HepG2 (cell line): ENCODE results near the gene BAZ1B. TPM values are rescaled to one million over a fixed set of nuclear protein-coding genes. Genes with fewer than 3 reads are reported as not detected.
A peak's percentile ranks its signal among the peaks of the same experiment; 100 is the strongest.

Experiments
- ATAC-seq: fragments of 200-7000 bp; cut with Tn5 transposase; 3 replicates; pipeline ENCODE4 v1.9.1; 2020; ENCODE audit warnings: mild to moderate bottlenecking, moderate library complexity
- BruUV-seq: library from RNA; stranded (reverse); fragments of 400-500 nt; replicated peaks from 2 replicates; lab custom pipeline; 2021; lab: Mats Ljungman, UMichigan
- CTCF ChIA-PET: fragments of 300-600 bp; formaldehyde crosslinking; extraction: SDS; loops from one replicate; lab custom pipeline; 2021; ENCODE audit warnings: low total read pairs, inconsistent platforms, low intra/inter-chr PET ratio; lab: Yijun Ruan, JAX
- POLR2A ChIA-PET: fragments of 350-600 bp; sonication (Branson Sonifier 250); formaldehyde crosslinking; loops from one replicate; lab custom pipeline; 2020; ENCODE audit warnings: antibody characterized with exemption, inconsistent platforms; lab: Yijun Ruan, JAX
- DNase-seq: peaks from one replicate; pipeline ENCODE4 v3.0.0-alpha.2; 2015; ENCODE audit warnings: low spot score
- FAIRE-seq: peaks from 3 replicates; lab custom pipeline; 2011; peaks lifted over from hg19 to GRCh38; lab: Jason Lieb, UNC
- H2AFZ ChIP-seq: one replicate; pipeline ENCODE4 v1.6.1; 2011; ENCODE audit warnings: low read length, inconsistent platforms
- H3K27ac ChIP-seq: fragments of 300-600 bp; 3 replicates; pipeline ENCODE4 v1.8.0; 2011; ENCODE audit warnings: mixed run types, mild to moderate bottlenecking, mixed read lengths, low read length, inconsistent platforms; ENCODE audit not compliant: insufficient read depth; ENCODE audit errors: extremely low read length
- H3K27me3 ChIP-seq, 2 experiments: fragments of 200-600 bp in 1 of 2; 2 replicates in 1 of 2; 3 replicates in 1 of 2; pipeline versions ENCODE4 v1.6.0 to v1.8.0; 2011; ENCODE audit warnings: low read length in 2 of 2, mild to moderate bottlenecking in 2 of 2, moderate library complexity in 2 of 2, inconsistent platforms in 1 of 2; ENCODE audit not compliant: insufficient read depth in 2 of 2, control insufficient read depth in 1 of 2
- H3K36me3 ChIP-seq, 2 experiments: fragments of 200-600 bp in 1 of 2; replicated peaks in 1 of 2; 2 replicates in 1 of 2; 3 replicates in 1 of 2; pipeline versions ENCODE4 v1.5.1 to v1.8.0; 2011; ENCODE audit warnings: low read length in 2 of 2, inconsistent platforms in 1 of 2; ENCODE audit not compliant: insufficient read depth in 2 of 2, control insufficient read depth in 1 of 2
- H3K4me1 ChIP-seq: 2 replicates; pipeline ENCODE4 v1.5.1; 2012; ENCODE audit warnings: low read length, inconsistent platforms; ENCODE audit not compliant: insufficient read depth
- H3K4me2 ChIP-seq: 2 replicates; pipeline ENCODE4 v1.6.0; 2011; ENCODE audit warnings: low read depth, low read length, inconsistent platforms
- H3K4me3 ChIP-seq, 3 experiments: fragments of 200-600 bp in 1 of 3; sonication (generic), shearing (Covaris generic) in 1 of 3; replicated peaks in 1 of 3; 2 replicates each; pipeline ENCODE4 v1.5.1; 2011 to 2016; ENCODE audit warnings: low read length in 3 of 3, inconsistent platforms in 2 of 3, low read depth in 2 of 3, mild to moderate bottlenecking in 2 of 3, control low read depth in 1 of 3, mixed read lengths in 1 of 3; ENCODE audit not compliant: insufficient read depth in 1 of 3
- H3K79me2 ChIP-seq: one replicate; pipeline ENCODE4 v1.6.1; 2011; ENCODE audit warnings: low read length, inconsistent platforms; ENCODE audit not compliant: insufficient read depth
- H3K9ac ChIP-seq: 2 replicates; pipeline ENCODE4 v1.6.0; 2011; ENCODE audit warnings: mild to moderate bottlenecking, low read depth, low read length, inconsistent platforms; ENCODE audit not compliant: insufficient read depth
- H3K9me3 ChIP-seq: 2 replicates; pipeline ENCODE4 v1.5.1; 2012; ENCODE audit warnings: mild to moderate bottlenecking, low read length
- H4K20me1 ChIP-seq: 2 replicates; pipeline ENCODE4 v1.6.0; 2011; ENCODE audit warnings: inconsistent platforms, mild to moderate bottlenecking, low read length, moderate library complexity; ENCODE audit not compliant: insufficient read depth
- GATAD2A ChIP-seq: IDR thresholded peaks from 2 replicates; pipeline ENCODE4 v1.6.1; 2016
- MTF1 ChIP-seq: sonication (generic); formaldehyde crosslinking; IDR thresholded peaks from 2 replicates; pipeline ENCODE4 v1.5.0; 2020; ENCODE audit warnings: missing genetic modification reagents
- RBFOX2 ChIP-seq: fragments of 200-400 bp; formaldehyde crosslinking; IDR thresholded peaks from 2 replicates; pipeline ENCODE4 v1.6.1; 2017; ENCODE audit warnings: low read depth, mild to moderate bottlenecking, low read length
- RBM39 ChIP-seq: fragments of 200-400 bp; formaldehyde crosslinking; IDR thresholded peaks from one replicate; pipeline ENCODE4 v1.6.1; 2018; ENCODE audit warnings: antibody characterized with exemption, mild to moderate bottlenecking, low read depth, low read length; ENCODE audit not compliant: poor library complexity, severe bottlenecking
- SYNCRIP ChIP-seq: fragments of 200-400 bp; formaldehyde crosslinking; IDR thresholded peaks from 2 replicates; pipeline ENCODE4 v1.6.1; 2018; ENCODE audit warnings: mild to moderate bottlenecking, low read depth, low read length; ENCODE audit not compliant: insufficient read depth
- TEAD3 ChIP-seq: optimal IDR thresholded peaks from 2 replicates; pipeline ENCODE3; 2016; ENCODE audit warnings: borderline replicate concordance
- ZBTB38 ChIP-seq: sonication (generic); formaldehyde crosslinking; IDR thresholded peaks from 2 replicates; pipeline ENCODE4 v1.5.1; 2020; ENCODE audit warnings: mild to moderate bottlenecking, missing genetic modification reagents
- ZMAT5 ChIP-seq: sonication (generic); formaldehyde crosslinking; IDR thresholded peaks from 2 replicates; pipeline ENCODE4 v1.5.0; 2020; ENCODE audit warnings: mild to moderate bottlenecking, low read depth, missing genetic modification reagents, borderline replicate concordance
- ZNF3 ChIP-seq: IDR thresholded peaks from 2 replicates; pipeline ENCODE4 v1.7.0; 2017; ENCODE audit warnings: inconsistent platforms
- ZNF329 ChIP-seq: sonication (generic); formaldehyde crosslinking; IDR thresholded peaks from 2 replicates; pipeline ENCODE4 v1.9.0; 2021; ENCODE audit warnings: low read depth, mild to moderate bottlenecking, missing genetic modification reagents
- ZNF460 ChIP-seq: sonication (generic); formaldehyde crosslinking; IDR thresholded peaks from 2 replicates; pipeline ENCODE4 v1.5.1; 2020; ENCODE audit warnings: missing genetic modification reagents, mild to moderate bottlenecking, borderline replicate concordance
- ZNF549 ChIP-seq: sonication (generic); formaldehyde crosslinking; IDR thresholded peaks from 2 replicates; pipeline ENCODE4 v1.5.0; 2020; ENCODE audit warnings: missing genetic modification reagents
- ZSCAN25 ChIP-seq: sonication (generic); formaldehyde crosslinking; IDR thresholded peaks from 2 replicates; pipeline ENCODE4 v1.8.0; 2022; ENCODE audit warnings: mild to moderate bottlenecking, missing genetic modification reagents
- WGBS: methylation state at CpG from one replicate; pipeline ENCODE4 v1.1.6; 2017; ENCODE audit warnings: low lambda C conversion rate; 5-methylcytosine and 5-hydroxymethylcytosine counted together
- in situ Hi-C: cut with HindIII; loops from 2 replicates; pipeline ENCODE4 v1.10.0; 2017; ENCODE audit warnings: low pct_unique_long_range_greater_than_20kb; ENCODE audit not compliant: extremely low pct_ligation_motif_present
- intact Hi-C: fragments of 100-400 bp; cut with micrococcal nuclease; formaldehyde crosslinking; loops from one replicate; pipeline ENCODE4 v1.10.0; 2022; ENCODE audit not compliant: unreplicated experiment
- polyA plus RNA-seq, 8 experiments: library from polyadenylated mRNA; depleted of rRNA in 3 of 8; stranded (reverse) in 7 of 8; unstranded in 1 of 8; fragments of >200 nt; fragmentation: Illumina TruSeq in 4 of 8; extraction: Trizol in 4 of 8; gene quantifications; 2 replicates each; pipeline versions ENCODE4 v1.2.1 to v1.2.3, GENCODE V29; 2011 to 2016; ENCODE audit warnings: low read depth in 4 of 8, missing spikeins in 1 of 8, mixed read lengths in 1 of 8; ENCODE audit not compliant: insufficient read depth in 1 of 8
- total RNA-seq, 5 experiments: library from RNA; depleted of rRNA; stranded (reverse); fragments of >200 nt; fragmentation: Illumina TruSeq; extraction: Trizol; gene quantifications; 2 replicates each; pipeline ENCODE4 v1.2.3, GENCODE V29; 2016; ENCODE audit warnings: low read depth in 1 of 5
- TF ChIP-seq, protein P1 (sequence below): sonication (generic); formaldehyde crosslinking; IDR thresholded peaks from 2 replicates; pipeline ENCODE4 v1.4.0; 2020; ENCODE audit warnings: missing genetic modification reagents, mild to moderate bottlenecking, borderline replicate concordance

The BAZ1B gene
- total and polyA plus RNA-seq, 2 of the 13 experiments (the other 11 are each of a cell fraction or from before 2014, with no cell fraction given), result 18.6 to 69.4 TPM

DNA sequence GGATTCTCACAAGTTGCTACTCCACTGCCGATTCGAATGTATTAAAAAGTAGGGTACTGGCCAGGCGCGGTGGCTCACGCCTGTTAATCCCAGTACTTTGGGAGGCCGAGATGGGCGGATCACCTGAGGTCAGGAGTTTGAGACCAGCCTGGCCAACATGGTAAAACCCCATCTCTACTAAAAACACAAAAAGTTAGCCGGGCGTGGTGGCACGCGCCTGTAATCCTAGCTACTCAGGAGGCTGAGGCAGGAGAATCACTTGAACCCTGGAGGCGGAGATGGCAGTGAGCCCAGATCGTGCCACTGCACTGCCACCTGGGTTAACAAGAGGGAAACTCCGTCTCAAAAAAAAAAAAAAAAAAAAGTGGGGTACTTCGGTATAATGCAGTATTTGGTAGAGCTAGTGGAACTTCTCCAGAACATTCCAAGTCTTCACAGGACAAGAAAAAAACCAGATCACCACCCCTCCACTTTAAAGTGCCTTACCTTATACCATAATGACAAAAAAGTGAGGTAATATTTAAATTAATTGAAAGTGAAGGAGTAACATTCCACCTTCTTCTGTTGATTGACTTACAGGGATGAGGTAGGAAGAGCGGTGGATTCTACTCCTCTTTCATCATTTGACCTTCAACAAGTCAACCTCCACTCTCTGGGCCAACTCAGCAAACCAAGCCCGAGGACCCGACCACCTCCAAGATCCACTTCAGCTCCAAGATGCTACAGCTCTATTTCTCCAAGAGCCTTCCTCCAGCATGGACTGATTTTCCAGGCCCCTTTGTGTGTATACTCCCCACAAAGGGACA lies 2.0 kb downstream of the BAZ1B start:
- Histone ChIP-seq H3K79me2 (peaks cover 60% of the 10 kb centered on the region), H2AFZ (no peak overlapping the region), H3K27me3 (no peaks in the 10 kb centered on the region; a peak in 1 of 5 replicates), H3K4me1 (peaks cover 31% of the 10 kb centered on the region), H3K9ac (peak overlapping the region; percentile 91), H4K20me1 (peaks cover 18% of the 10 kb centered on the region)
- FAIRE-seq (peak; percentile 60), ATAC-seq (no peak), DNase-seq (peak; percentile 33)
- ChIA-PET POLR2A (interaction anchor here (0.6 to 1.4 kb wide), 2 partner anchors 22 to 39 kb away, joined by 3 to 5 read pairs; no protein-coding TSS in a partner anchor), CTCF (no interaction called here)
- in situ Hi-C loops, result no loop called here
- intact Hi-C loops, result loop anchor here (5.0 kb wide), 1 partner anchor 37 kb away; the partner anchor contains the start of gene BCL7B
- TF ChIP-seq ZNF329 (CRISPR knock-in tag) (no peak), ZNF3 (CRISPR knock-in tag) (peak; percentile 83; the same call in 1 of the 2 replicates), ZNF460 (CRISPR knock-in tag) (peak; percentile 71; the same call in 1 of the 2 replicates), ZBTB38 (CRISPR knock-in tag) (0 out of 2 replicates have a peak, but pooled peaks have one; percentile 67), ZNF549 (CRISPR knock-in tag) (no peak), MTF1 (CRISPR knock-in tag) (no peak), RBM39 (no peak), RBFOX2 (0 out of 2 replicates have a peak, but pooled peaks have one; percentile 29), ZSCAN25 (CRISPR knock-in tag) (peak; percentile 93), ZMAT5 (no peak), SYNCRIP (no peak), GATAD2A (CRISPR knock-in tag) (0 out of 2 replicates have a peak, but pooled peaks have one; percentile 10), TEAD3 (peak; percentile 40)
- TF ChIP-seq, protein P1, sequence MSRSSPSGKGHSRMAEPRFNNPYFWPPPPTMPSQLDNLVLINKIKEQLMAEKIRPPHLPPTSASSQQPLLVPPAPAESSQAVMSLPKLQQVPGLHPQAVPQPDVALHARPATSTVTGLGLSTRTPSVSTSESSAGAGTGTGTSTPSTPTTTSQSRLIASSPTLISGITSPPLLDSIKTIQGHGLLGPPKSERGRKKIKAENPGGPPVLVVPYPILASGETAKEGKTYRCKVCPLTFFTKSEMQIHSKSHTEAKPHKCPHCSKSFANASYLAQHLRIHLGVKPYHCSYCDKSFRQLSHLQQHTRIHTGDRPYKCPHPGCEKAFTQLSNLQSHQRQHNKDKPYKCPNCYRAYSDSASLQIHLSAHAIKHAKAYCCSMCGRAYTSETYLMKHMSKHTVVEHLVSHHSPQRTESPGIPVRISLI (CRISPR knock-in tag), result peak; percentile 51; the same call in 1 of the 2 replicates
- TF ChIP-seq, all 625 proteins: peak for 8
- peaks cover 8 to 31% of the 10 kb centered on the region in 2 experiments; a peak in 4 of 5 replicates for H3K36me3 ChIP-seq
- BruUV-seq, result no TSS peak
- peak overlapping the region; percentile 87 for H3K4me2 ChIP-seq
- peak overlapping the region; percentile 91 for H3K27ac ChIP-seq
- H3K9me3 ChIP-seq, result no peaks in the 10 kb centered on the region
- WGBS, result 55% methylated on average over 18 of the region's 18 CpGs
- peak overlapping the region; percentile 80 to 89 (median 82) for H3K4me3 ChIP-seq
